Right atrium auricular region (tissue), 2 donors: ENCODE data around the gene CECR2. TPM values are rescaled to one million over a fixed set of nuclear protein-coding genes. Genes with fewer than 3 reads are reported as not detected.
A peak's percentile ranks its signal among the peaks of the same experiment; 100 is the strongest.

ENCODE experiments used
- DNase-seq: peaks from one replicate; pipeline ENCODE4 v3.0.0-alpha.2; 2019; ENCODE audit warnings: low spot score
- H3K27ac ChIP-seq, 2 donors: fragments of 200-600 bp; sonication (generic); 1 replicate in 1 of 2; 2 replicates in 1 of 2; pipeline ENCODE4 v1.5.1; 2016 to 2019
- H3K27me3 ChIP-seq, 2 donors: fragments of 200-600 bp; sonication (generic); one replicate each; pipeline versions ENCODE4 v1.5.1 to v1.6.0; 2017 to 2019
- H3K36me3 ChIP-seq: fragments of 200-600 bp; sonication (generic); one replicate; pipeline ENCODE4 v1.5.1; 2016
- H3K4me1 ChIP-seq, 2 donors: fragments of 200-600 bp; sonication (generic); one replicate each; pipeline versions ENCODE4 v1.5.1 to v1.6.0; 2017 to 2019
- H3K4me3 ChIP-seq, 2 donors: fragments of 200-600 bp; sonication (generic); 1 replicate in 1 of 2; 2 replicates in 1 of 2; pipeline ENCODE4 v1.5.1; 2017 to 2019; ENCODE audit warnings: mild to moderate bottlenecking in 1 of 2, moderate library complexity in 1 of 2
- H3K9me3 ChIP-seq, 2 donors: fragments of 200-600 bp; sonication (generic); one replicate each; pipeline ENCODE4 v1.5.1; 2019
- total RNA-seq, 2 donors: library from RNA; depleted of rRNA; stranded (reverse); fragments of >200 nt; gene quantifications; one replicate each; pipeline ENCODE4 v1.1.0, GENCODE V29; 2016
- TF ChIP-seq, protein P1 (sequence below), 2 donors: fragments of 200-600 bp; sonication (generic); IDR thresholded peaks; one replicate each; pipeline ENCODE4 v1.5.1; 2019; ENCODE audit warnings: antibody characterized with exemption in 2 of 2

Gene CECR2
- total RNA-seq, 2 donors from 2014 or later: 4.0 to 4.8 TPM

DNA sequence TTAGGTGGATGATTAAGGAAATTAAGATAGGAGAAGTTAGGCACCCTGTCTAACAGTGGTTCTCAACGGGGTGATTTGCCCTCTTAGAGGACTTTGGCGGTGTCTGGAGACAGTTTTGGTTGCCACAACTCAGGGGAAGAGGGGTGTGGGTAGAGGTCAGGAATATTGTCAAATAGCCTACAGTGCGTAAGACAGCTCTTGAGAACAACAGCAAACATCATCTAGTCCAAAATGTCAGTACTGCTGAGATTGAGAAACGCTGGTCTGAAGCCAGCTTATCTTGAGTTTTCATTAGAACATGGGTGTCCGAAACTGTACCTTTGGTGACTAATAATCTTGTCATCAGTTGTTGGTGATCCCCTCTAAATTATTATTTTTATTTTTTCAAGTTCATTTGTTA, 38.4 kb downstream of the CECR2 start:
- Histone ChIP-seq H3K27ac (peak overlapping the region; percentile 22 to 61), H3K9me3 (no peaks in the 10 kb centered on the region), H3K36me3 (no peaks in the 10 kb centered on the region), H3K27me3 (no peaks in the 10 kb centered on the region), H3K4me1 (peaks cover 0 to 18% of the 10 kb centered on the region in 2 donors), H3K4me3 (no peak overlapping the region)
- no peak for DNase-seq
- TF ChIP-seq, protein P1, sequence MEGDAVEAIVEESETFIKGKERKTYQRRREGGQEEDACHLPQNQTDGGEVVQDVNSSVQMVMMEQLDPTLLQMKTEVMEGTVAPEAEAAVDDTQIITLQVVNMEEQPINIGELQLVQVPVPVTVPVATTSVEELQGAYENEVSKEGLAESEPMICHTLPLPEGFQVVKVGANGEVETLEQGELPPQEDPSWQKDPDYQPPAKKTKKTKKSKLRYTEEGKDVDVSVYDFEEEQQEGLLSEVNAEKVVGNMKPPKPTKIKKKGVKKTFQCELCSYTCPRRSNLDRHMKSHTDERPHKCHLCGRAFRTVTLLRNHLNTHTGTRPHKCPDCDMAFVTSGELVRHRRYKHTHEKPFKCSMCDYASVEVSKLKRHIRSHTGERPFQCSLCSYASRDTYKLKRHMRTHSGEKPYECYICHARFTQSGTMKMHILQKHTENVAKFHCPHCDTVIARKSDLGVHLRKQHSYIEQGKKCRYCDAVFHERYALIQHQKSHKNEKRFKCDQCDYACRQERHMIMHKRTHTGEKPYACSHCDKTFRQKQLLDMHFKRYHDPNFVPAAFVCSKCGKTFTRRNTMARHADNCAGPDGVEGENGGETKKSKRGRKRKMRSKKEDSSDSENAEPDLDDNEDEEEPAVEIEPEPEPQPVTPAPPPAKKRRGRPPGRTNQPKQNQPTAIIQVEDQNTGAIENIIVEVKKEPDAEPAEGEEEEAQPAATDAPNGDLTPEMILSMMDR (IDR thresholded peaks at IDR 0.05): no peak

DNA sequence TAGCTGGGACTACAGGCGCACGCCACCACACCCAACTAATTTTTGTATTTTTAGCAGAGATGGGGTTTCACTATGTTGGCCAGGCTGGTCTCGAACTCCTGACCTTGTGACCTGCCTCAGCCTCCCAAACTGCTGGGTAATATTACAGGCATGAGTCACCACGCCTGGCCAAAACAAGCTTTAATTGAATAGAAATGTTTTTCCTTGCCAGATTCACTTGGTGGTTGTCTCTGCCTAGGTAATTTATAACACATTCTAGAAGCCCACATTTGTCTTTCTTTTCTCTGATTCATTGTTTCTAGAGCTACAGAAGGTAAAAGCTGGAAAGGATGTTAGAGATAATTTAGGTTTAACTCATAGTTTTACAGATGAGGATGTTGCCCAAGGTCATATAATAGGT, 41.3 kb downstream of the CECR2 start:
- H3K4me1 ChIP-seq: peaks cover 0 to 18% of the 10 kb centered on the region in 2 donors
- no peaks in the 10 kb centered on the region for H3K9me3 ChIP-seq
- no peaks in the 10 kb centered on the region for H3K36me3 ChIP-seq
- TF ChIP-seq, protein P1 (IDR thresholded peaks at IDR 0.05): no peak
- H3K27ac ChIP-seq: no peak overlapping the region
- no peak overlapping the region for H3K4me3 ChIP-seq
- no peak for DNase-seq
- no peaks in the 10 kb centered on the region for H3K27me3 ChIP-seq

DNA sequence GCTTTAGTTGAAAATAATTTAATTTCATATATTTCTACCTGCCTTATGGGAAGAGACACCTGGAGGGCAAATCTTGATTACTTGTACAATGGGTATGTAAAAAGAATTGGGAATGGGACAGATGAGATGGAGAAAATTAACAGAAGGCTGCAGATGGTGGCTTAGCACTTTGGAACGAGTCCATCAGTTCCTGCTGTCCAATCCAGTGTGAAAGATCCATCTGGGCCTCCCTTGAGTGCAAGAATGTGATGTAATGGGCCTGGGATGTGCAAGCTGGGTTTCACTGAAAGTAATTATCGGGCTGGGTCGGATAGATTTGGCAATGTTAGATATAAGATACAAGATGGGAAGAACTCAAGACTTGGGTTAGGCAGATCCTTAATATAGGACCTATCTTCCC, 42.0 kb downstream of the CECR2 start:
- no peaks in the 10 kb centered on the region for H3K9me3 ChIP-seq
- DNase-seq: no peak
- H3K4me3 ChIP-seq: no peak overlapping the region
- TF ChIP-seq, protein P1 (IDR thresholded peaks at IDR 0.05): no peak
- H3K27ac ChIP-seq: no peak overlapping the region
- peaks cover 0 to 16% of the 10 kb centered on the region in 2 donors for H3K4me1 ChIP-seq
- H3K36me3 ChIP-seq: no peaks in the 10 kb centered on the region
- no peaks in the 10 kb centered on the region for H3K27me3 ChIP-seq

DNA sequence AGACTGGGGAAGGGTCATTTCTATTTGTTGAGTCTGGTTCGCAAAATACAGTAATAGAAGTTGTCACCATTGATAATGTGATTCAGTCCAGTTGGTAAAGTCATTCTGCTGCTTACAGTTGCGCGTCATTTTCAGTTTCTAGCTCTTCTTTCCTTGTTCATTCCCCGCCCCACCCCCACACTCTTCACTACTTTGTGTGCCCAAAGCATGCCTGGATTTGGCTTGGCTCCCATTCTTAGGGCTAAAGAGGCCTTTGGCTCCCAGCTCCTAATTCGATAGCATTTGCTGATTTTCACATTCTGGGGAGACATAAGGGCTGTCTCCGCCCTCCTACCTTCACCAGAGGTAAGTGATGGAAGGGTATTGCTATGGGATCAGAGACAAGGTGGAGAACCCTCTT, 43.0 kb downstream of the CECR2 start:
- TF ChIP-seq, protein P1 (IDR thresholded peaks at IDR 0.05): no peak
- no peak overlapping the region for H3K27ac ChIP-seq
- H3K27me3 ChIP-seq: no peaks in the 10 kb centered on the region
- H3K4me1 ChIP-seq: peaks cover 0 to 5% of the 10 kb centered on the region in 2 donors
- no peaks in the 10 kb centered on the region for H3K36me3 ChIP-seq
- H3K9me3 ChIP-seq: no peaks in the 10 kb centered on the region
- H3K4me3 ChIP-seq: no peak overlapping the region
- DNase-seq: no peak

DNA sequence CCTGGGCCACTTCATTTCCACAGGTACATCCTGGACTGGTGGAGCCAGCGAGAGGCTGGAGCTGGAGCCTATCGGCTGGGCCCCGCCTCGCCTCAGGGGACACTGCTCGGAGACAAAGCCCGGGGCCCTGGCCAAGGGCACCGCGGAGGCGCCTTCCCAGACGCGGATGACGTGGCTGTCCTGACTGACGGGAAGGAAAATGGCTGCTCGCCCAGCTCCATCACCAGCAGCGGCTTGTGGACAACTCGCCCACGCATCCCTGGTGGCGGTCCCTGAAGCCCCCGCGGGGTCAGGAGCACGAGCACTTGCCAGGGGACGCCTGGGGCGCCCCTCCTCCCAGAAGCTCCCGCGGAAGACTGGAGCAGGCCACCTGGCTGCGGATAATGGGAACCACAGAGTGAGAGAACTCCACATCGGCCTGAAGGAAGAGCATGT, 49.6 kb downstream of the CECR2 start:
- Histone ChIP-seq H3K36me3 (no peaks in the 10 kb centered on the region), H3K9me3 (no peaks in the 10 kb centered on the region), H3K4me3 (no peak overlapping the region), H3K4me1 (no peaks in the 10 kb centered on the region), H3K27me3 (no peaks in the 10 kb centered on the region), H3K27ac (no peak overlapping the region)
- TF ChIP-seq, protein P1 (IDR thresholded peaks at IDR 0.05): no peak
- DNase-seq: no peak

DNA sequence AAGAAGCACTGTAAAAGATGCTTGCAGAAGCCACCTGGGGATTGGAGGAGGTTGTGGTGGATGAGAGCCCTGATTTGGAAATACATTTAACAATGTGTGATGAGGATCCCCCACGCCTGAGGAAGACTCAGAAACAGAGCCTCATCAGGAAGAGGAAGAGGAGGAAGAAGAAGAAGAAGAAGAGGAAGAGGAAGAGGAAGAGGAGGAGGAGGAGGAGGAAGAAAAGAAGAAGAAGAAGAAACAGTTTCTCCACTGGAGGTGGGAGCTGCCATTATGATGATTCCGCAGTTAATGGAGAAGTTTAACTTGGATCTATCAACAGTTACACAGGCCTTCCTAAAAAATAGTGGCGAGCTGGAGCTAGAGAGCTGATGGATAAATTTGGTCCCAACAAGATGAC, 50.1 kb downstream of the CECR2 start:
- H3K36me3 ChIP-seq: no peaks in the 10 kb centered on the region
- TF ChIP-seq, protein P1 (IDR thresholded peaks at IDR 0.05): no peak
- H3K4me3 ChIP-seq: no peak overlapping the region
- H3K27me3 ChIP-seq: no peaks in the 10 kb centered on the region
- DNase-seq: no peak
- no peaks in the 10 kb centered on the region for H3K4me1 ChIP-seq
- H3K9me3 ChIP-seq: no peaks in the 10 kb centered on the region
- no peak overlapping the region for H3K27ac ChIP-seq
